EL (cell line): Measurements from ENCODE around the gene RRP1.
A peak's percentile ranks its signal among the peaks of the same experiment; 100 is the strongest.

Experiments
- DNase-seq: peaks from one replicate; pipeline ENCODE4 v3.0.0-alpha.2; 2016

Gene RRP1, protein sequence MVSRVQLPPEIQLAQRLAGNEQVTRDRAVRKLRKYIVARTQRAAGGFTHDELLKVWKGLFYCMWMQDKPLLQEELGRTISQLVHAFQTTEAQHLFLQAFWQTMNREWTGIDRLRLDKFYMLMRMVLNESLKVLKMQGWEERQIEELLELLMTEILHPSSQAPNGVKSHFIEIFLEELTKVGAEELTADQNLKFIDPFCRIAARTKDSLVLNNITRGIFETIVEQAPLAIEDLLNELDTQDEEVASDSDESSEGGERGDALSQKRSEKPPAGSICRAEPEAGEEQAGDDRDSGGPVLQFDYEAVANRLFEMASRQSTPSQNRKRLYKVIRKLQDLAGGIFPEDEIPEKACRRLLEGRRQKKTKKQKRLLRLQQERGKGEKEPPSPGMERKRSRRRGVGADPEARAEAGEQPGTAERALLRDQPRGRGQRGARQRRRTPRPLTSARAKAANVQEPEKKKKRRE

GRCh38 chr21:43789276-43790009 lies at the start of gene RRP1:
Gene RRP1, plus strand, starts transcription at chr21:43789577. Its CDS starts 53 bp downstream, at chr21:43789630.
- peak; percentile 86 for DNase-seq

DNA sequence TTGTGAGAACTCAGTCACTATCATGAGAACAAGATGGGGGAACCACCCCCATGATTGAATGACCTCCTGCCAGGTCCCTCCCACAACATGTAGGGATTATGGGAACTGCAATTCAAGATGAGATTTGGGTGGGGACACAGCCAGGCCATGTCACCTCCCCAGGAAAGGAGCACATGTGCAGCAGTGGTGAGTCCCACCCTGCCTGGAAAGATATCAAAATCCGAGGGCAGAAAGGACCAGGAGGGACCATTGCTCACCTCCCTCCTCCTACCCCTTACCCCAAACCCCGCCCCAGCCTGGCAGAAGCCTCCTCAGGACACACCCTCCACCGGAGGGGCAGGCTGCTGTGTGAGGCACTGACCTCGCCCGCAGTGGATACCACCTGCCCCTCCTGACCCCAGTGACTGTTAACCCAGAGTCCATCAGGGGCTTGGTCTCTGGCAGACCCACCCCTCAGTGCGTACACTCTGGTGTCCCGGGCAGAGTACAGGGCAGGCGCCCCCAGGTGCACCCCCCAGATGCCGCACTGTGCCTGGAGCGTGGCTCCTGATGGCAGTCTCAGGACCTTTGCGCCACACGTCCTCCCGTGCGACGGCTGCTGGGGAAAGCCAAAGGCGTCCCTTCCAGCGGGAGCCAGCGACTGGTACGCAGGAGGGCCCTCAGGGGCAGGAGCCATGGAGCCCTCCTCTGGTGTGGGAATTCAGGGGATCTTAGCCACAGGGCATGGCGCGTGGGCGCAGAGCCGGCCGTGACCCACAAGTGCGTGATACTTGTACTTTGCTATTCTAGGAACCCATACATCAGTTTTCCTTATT lies 49.5 kb upstream of the RRP1 start:
- DNase-seq, result no peak

DNA sequence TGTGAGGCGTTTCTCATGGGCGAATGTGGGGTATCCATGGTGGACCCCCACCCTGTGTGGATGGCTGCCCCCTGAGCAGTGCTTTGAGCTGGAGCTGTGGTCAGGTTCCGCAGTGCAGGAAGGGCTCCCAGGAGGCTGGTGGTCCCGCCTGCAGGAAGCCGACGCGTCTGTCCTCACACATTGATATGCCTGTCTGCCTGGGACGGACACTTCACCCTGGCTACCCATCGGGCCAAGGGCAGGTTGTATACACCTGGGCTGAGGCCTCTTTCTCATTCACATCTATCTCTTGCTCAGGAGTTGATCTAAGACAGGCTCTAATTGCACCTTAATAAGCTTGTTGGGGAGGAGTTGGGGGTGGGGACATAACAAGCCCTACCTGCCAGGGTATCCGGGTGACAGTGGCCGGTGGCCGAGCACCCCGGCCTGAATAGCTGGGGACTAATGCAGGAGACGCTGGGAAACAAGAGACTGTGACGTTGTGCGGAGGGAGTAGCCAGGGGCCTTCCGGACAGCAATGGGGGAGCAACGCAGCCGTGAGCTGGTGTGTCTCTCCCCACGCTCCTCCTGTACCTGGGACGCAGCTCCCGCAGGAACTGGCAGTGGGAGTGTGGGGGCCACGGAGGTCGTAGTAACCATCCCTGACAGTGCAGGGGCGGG lies 48.8 kb upstream of the RRP1 start:
- DNase-seq, result no peak

GRCh38 chr21:43741423-43742096 lies 47.8 kb upstream of the RRP1 start:
- DNase-seq, result no peak

GRCh38 chr21:43743947-43744346 lies 45.4 kb upstream of the RRP1 start:
- DNase-seq, result no peak

- no peak for DNase-seq
Measured at GRCh38 chr21:43744725-43745124, 44.7 kb upstream of the RRP1 start.

- no peak for DNase-seq
Measured at GRCh38 chr21:43745772-43746517, 43.4 kb upstream of the RRP1 start.

GRCh38 chr21:43748622-43749021 lies 40.8 kb upstream of the RRP1 start:
- DNase-seq, result no peak

DNA sequence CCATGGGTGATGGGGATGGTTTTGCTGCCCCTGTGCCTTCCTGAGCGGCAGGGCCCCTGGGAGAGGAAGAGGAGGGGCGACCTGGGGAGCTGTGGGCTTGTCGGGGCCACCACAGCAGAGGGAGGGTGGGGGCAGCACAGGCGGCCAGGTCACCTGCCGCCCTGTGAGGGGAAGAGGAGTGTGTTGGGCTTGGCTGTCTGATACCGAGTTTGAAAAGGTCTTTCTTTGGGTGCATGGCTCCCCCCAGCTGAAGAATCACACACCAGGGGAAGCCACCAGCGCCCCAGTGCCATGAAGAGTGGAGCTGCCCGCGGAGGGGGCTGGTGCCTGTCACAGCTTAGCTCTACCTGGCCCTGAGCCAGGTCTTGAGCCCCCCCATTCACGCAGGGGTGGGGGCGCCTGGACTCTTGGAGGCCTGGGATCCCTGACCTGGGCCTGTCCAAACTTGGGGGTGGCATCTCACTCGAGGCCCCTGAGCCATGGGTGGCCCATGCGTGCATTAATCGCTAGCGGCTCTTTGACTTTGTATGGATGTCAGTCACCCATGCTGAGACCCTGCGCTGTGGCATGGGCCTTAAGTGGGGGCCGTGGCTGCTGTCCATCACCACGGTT lies 39.6 kb upstream of the RRP1 start:
- no peak for DNase-seq

DNA sequence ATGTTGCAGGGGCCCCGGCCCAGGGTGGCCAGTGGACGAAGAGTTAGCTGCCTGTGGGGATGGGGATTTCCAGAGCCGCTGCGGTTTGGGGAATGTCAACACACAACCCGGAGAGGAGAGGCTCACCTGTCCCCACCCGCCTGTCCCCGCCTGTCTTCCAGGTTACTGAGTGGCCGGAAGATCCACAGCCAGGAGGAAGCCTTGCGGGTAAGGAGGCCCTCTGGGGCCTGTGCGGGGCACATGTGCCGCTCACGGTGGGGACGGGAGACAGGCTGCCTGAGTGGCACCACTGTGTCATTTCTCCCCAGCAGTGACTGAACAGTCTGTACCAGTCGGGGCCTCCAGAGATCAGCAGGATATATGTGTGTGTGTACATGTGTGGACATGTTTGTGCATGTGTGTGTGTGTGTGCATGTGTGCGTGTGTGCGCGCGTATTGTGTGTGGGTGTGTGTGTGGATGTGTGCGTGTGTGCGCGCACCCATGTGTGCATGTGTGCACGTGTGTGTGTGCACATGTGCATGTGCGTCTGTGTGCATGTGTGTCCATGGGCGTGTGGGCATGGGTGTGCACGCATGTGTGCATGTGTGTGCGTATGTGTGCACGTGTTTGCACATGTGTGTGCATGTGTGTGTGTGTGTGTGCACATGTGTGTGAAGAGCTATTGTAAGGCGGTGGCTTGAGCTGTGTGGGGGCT lies 38.9 kb upstream of the RRP1 start:
- no peak for DNase-seq

GRCh38 chr21:43751955-43752591 lies 37.3 kb upstream of the RRP1 start:
- DNase-seq, result no peak

DNA sequence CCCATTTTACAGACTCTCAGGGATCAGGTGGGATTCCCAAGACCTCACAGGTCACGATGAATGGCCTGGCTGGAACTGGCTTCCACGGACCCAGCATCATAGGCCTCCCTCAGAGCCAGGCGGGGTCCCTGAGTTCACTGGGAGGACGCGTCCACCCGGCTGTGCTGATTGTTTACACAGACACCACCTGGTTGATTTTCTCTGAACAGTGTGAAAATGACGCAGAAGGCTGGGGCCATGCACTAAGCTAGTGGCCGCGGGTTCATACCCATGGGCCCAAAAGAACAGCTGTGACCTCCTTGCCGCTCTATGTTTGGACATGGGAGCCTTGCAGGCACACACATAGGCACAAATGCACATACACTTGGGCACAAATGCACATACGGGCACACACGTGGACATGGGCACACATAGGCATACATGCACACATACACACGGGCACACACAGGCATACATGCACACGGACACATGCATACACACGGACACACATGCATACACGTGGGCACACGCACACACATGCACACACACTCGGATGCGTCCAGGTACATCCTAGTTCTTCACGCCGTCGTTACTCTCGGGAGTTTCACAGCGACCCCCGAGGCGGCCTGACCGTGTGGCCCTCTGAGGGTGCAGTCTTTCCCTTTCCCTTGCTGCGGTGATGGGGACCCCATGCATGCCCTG lies 36.5 kb upstream of the RRP1 start:
- DNase-seq, result no peak

GRCh38 chr21:43753439-43753799 lies 36.0 kb upstream of the RRP1 start:
- DNase-seq, result no peak

GRCh38 chr21:43754948-43755781 lies 34.2 kb upstream of the RRP1 start:
- DNase-seq, result no peak

DNA sequence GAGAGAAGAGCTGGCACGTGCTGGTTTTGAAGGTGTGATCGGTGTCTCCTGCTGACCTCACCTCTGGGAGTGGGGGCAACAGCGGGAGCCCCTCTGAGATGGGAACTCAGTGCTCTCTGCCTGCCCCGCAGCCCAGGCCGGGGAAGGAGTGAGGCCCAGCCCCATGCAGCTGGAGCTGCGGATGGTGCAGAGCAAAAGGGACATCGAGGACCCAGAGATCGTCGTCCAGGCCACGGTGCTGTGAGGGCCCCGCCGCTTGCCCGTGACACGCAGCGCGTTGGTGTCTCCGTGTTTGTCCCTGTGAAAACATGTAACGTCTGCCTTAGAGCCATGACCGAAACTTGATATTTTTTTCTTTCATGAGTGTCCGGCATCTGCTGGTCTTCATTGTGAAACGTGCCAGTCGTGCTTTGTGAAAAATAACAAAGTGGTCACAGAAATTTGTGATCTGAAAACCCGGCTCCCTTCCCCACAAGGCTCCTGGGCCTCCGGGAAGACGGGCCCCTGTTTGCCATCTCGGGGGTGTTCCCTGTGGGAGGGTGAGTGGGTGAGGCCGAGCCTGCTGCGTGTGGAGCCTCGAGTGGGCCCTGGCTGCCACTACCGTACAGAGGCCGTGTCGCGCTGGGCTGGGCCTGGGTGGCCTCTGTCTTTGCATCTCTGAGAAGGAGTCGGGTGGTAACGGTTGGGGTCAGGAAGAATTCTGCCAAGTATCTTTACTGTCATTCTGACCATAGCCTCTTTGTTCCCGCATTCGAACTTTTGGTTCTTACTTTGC lies 33.4 kb upstream of the RRP1 start:
- DNase-seq, result no peak

GRCh38 chr21:43757601-43758000 lies 31.8 kb upstream of the RRP1 start:
- DNase-seq, result no peak

DNA sequence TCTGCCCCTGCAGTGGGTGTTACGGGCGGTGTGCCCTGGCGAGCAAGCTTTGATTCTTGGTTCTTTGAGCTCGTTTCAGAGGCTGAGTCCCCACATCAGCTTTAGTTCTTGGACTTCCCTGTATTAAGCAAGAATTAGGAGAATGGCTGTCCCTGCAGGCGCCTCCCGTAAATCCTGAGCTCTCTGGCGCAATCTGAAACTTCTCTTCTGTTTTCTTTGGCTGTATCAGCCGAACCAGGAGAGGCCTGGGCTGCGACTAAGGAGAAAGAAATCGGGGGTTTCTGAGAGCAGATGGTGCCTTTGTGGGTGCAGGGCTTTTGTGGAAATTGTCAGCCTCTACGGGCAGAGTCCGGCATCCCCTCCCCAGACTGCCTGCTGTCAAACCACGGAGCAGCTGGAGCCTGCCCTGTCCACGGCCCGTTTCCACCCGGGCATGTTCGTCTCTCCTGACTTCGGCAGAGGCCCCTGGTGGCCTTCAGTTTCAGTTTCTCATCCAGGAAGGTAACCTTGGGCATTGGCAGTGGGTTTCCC lies 31.2 kb upstream of the RRP1 start:
- peak; percentile 17 for DNase-seq
